Stimulated activated CD4-positive, alpha-beta T cell treated with anti-CD3 and anti-CD28 coated beads, Interleukin-12 subunit alpha, Interleukin-12 subunit beta, amount 100 ng/mL, for 4 hours (primary cell): ENCODE results near the gene CHGA.

Source experiments
- DNase-seq: peaks from one replicate; pipeline ENCODE4 v3.0.0-alpha.2; 2020

Gene CHGA

GRCh38 chr14:92962031-92962830 lies 39.3 kb downstream of the CHGA start:
- DNase-seq = no peak

- no peak for DNase-seq
Observed at GRCh38 chr14:92962831-92963095, 39.8 kb downstream of the CHGA start.

GRCh38 chr14:92963301-92964123 lies 40.6 kb downstream of the CHGA start:
- DNase-seq = no peak

GRCh38 chr14:92964124-92965109 lies 41.5 kb downstream of the CHGA start:
- no peak for DNase-seq

DNA sequence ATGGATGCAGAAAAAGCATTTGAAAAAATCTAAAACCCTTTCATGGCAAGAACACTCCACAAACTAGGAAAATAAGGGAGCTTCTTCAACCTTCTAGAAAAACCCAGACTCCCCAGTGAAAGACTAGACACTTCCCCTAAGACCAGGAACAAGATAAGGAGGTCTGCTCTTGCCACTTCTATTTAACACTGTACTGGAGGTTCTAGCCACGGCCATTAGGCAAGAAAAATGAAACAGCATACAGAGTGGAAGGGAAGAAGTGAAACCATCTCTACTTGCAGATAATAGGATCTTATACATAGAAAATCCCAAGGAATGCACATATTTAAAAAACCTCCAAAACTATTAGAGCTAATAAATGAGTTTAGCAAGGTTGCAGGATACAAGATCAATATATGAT lies 42.3 kb downstream of the CHGA start:
- no peak for DNase-seq

DNA sequence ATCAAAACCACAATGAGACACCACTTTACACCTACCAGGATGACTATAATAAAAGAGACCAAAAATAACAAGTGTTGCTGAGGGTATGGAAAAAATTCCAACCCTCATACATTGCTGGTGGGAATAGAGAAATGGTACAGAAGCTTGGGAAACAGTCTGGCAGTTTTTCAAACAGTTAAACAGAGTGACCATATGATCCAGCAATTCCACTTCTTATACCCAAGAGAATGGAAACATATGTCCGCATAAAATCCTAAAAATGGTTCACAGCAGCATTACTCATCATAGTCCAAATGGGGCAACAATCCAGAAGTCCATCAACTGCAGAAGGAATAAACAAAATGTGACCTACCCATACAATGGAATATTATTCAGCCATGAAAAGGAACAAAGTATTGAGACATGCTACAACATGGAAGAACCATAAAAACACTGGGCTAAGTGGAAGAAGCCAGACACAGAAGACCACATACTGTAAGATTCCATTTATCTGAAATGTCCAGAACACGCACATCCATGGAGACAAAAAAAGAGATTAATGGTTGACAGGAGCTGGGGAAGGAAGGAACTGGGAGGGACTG lies 44.5 kb downstream of the CHGA start:
- DNase-seq = no peak

DNA sequence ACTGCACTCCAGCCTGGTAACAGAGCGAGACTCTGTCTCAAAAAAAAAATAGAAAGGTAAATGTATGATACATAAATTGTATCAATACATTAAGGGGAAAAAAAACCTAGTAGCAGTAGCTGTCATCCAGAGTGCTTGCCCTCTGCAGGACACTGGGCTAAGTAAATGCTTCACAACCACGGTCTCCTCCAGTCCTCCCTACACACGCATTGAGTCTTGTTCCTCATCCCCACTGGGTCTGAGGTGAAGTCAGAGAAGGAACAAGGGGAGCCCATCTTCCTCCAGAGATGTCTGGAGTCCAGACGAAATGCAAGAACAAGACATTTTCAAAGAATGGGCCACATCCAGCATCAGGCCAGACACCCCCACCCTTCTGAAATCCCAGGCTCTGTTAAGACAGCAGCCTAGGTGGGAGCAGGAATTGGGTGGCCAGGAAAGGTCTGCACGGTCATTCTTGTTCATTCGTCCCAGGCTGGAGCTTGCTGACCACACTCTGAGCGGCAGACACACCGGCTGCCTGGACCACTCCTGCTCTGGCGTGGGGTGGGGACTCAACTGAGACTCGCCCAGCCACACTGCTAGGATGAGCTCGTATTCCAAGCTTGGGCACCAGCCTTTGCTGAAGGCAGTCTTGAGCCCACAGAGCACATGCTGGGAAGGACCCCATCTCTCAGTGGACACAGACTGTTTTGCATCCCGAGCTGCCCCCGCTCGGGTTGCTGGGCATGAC lies 45.5 kb downstream of the CHGA start:
- DNase-seq = no peak

- DNase-seq = no peak
Observed at GRCh38 chr14:92969430-92969829, 46.5 kb downstream of the CHGA start.

- no peak for DNase-seq
Observed at GRCh38 chr14:92969871-92970270, 46.9 kb downstream of the CHGA start.

GRCh38 chr14:92970271-92970670 lies 47.3 kb downstream of the CHGA start:
- no peak for DNase-seq

DNA sequence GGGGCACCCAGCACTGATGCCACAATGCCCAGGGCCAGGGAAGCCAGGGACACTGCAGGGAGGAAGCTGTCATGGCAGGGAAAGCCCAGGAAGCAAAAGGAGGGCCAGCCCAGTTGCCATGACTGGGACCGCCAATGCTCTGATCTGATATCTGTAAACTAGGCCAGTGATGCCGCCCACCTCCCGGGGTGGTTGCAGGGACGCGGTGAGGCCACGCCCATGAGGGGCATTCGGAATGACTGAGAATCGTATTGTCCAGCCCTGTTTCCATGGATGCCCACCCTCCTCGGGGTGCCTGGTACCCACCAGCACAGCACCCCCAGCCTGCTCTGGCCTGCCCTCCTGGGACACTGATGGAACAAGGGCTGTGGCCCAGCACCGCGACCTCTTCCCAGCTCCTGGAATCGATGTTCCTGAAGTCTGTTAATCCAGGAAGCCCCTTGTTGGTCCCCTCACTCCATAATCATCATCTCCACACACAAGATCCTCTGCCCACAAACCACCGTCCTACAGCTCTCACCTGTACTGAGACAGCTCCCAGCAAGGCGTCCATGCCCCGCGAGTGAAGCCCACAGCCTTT lies 48.7 kb downstream of the CHGA start:
- no peak for DNase-seq

DNA sequence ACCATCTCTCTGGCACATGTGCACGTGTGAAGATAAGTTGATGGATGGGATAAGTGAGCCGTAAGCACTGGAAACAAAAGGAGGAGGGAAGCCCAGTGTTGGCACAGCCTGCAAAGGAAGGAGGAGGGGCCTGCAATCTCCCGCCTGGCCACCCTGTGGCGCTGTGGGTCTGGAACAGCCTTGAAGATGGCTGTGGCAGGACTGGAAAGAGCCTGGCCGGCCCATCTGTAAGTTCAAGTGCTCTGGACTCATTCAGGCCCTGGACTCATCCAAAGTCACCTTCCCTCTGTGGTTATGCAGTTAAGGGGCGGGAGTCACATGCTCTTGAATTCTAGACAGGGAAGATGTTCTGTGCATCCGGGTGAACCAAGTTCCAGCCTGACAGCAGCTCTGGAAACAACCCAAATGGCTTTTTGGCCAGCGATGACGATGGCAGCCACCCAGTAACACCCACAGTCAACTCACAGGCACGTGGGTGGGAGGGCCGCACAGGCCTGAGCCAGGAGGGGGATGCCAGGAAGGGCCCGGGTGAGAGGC lies 50.4 kb downstream of the CHGA start:
- DNase-seq = no peak

GRCh38 chr14:92973798-92974372 lies 50.9 kb downstream of the CHGA start:
- DNase-seq = no peak

- no peak for DNase-seq
Observed at GRCh38 chr14:92974541-92975345, 51.8 kb downstream of the CHGA start.

DNA sequence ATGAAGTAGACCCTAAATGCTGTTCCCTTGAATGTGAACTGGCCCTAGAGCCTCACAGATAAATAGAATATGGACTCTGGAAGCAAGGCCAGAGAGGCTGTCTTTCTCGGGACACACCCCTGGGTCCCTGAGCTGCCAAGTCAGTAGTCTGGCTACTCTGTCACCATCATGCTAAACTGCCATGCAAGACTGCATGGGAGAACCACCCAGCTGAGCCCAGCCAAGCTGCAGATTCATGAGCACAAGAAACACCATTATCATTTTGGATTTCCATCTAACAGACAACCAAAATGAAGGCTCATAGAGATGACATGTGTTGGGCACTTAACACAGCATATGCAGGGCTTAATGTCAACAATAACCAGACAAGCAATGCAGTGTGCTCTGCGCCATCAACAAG lies 53.3 kb downstream of the CHGA start:
- no peak for DNase-seq

GRCh38 chr14:92978229-92979021 lies 55.5 kb downstream of the CHGA start:
- no peak for DNase-seq

DNA sequence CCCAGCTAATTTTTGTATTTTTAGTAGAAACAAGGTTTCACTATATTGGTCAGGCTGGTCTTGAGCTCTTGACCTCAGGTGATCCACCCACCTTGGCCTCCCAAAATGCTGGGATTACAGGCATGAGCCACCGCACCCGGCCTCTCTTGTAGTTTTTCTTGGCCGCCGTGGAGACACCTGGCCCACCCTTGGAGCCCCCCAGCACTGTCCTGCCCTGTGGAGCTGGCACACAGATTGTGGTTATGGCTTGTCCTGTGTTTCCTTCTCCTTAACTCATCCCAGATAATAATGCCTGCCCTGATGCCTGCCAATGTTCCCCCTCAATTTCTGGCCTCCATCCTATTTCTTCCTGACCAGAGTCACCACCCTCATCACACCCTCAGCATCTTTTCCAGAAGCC lies 57.9 kb downstream of the CHGA start:
- DNase-seq = no peak

- no peak for DNase-seq
Observed at GRCh38 chr14:92981726-92982125, 58.8 kb downstream of the CHGA start.

DNA sequence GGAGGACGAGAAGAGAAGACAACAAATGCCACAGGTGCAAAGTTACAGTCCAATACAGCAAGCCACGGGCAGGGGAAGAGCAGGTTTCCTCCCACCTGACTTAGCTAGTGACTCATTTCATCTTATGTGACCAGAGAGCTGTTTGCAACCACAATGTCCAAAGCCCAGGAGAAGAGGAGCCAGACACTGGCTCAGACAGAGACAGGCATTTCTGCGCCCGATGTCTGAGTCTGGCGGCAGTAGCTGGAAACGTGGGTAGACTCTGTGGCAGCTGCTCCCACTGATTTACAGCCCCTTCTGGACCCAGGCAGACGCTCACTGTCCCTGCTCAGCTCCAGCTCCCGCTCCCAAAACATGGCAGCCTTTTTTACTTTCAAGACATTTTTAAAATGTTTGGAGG lies 60.0 kb downstream of the CHGA start:
- no peak for DNase-seq
